ENCODE measurements around the gene SDR42E1.
"Not testable (repeated sequence)": the region's sequence is repeated elsewhere in the genome, so short reads cannot be mapped to it uniquely, and the experiment has no call there.

Gene SDR42E1

DNA sequence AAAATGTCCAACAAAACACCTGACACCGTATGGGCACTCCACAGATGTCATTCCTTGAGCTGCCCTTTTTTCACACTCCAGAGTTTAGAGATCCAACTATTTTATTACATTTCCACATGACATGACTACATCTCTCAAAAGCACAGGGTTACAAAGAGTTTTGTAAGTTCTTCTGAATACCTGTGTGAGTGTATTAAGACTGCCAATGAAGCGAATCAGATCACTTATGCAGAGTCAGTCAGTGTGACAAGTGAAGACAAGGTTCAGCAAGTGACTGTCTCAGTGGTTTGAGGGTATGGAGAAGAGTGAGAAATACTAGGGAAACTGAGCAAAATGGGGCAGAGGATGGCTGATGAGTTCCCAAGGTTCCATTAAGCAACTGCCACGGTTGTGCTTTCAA lies 8.4 kb downstream of the SDR42E1 start:
- DNase-seq, result no peak

GRCh38 chr16:81997738-81998137 lies 13.5 kb downstream of the SDR42E1 start:
- DNase-seq, result no peak

DNA sequence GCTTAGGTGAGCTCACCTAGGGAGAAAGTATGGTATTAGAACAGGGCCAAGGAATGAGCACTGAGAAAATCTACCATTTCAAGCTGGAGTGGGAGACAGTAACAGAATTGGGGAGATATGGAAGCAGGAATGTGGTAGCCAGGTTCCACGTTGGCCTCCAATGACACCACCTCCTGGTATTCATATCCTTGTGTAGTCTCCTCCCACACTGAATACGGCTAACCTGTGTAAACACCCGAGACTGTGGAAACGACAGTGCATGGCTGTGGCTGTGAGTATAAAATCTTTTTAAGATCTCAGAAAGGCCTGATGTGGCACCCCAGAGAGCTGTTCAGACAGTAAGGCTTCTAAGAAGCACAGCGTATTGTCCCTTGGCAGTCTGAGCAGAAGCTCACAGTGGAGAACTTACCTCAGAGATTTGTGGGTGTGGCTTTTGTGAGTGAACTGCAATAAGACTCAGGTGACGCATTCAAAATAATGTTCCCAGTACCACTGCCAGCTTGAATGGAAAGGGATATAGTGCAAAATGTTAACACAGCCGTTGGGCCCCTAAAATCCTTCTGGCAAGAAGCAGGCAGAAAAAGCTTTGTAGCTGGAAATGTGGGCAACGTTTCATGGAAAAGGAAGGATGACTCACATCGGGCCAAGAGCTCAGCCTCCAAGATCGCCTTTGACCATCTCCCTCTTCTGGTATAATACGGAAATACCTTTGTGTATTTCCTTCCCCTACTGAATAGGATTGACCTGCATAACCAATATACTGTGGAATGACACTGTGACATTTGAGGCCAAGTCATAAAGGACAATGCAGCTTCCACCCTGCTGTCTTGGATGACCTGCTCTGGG lies 14.4 kb downstream of the SDR42E1 start:
- DNase-seq, result no peak

DNA sequence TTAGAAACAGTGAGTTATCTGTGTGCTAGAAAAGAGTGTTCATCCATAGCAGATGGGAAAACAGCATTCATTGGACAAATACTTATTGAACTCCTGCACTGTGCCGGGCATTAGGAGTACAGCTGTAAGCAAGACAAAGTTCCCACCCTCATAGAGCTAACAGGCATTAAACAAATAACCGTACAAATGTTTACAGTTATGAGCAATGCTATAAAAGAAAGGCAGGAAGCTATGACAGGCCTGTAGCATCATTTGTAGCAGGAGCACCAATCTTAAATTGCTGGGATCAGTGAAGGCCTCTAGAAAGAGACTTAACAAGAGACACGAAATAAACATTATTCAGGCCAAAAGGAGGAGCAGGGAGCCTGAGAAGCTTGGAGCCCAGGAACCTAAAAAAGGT lies 15.6 kb downstream of the SDR42E1 start:
- no peak for DNase-seq

DNA sequence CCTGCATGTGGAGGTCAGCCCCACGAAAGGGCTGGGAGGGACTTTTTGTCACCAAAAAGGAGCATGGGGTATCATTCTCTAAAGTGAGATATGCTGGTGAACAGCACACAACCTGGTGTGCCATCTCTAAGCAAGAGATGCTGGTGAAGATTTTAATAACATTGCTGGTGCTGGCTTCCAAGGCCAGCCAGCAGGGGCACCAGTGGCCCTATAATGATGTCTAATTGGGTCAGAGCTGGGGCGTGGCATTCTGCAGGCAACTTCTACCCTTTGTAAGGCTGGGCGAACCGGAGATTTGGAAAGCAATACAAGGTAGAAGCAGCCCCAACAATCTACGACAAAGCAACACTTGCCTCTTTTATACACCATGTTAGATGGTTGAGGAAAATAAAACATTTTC lies 16.8 kb downstream of the SDR42E1 start:
- no peak for DNase-seq

DNA sequence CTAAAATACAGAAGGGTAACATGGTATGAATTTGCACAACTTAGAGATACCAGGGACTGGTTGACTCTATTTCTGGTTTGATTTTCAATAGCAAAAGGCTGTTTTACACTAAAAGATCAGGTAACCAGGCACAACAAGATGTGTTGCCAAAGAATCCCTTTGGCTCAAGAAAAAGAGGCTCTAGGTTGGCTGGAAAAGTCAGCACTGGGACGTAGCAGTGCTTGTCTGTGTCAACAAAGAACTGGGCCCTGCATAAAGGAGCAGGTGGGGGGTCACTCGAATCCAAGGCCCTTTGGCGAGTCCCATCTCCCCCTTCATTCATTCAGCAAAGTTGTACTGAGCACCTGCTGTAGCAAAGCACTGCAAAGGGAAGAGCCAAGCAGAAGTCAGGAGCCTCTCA lies 18.4 kb downstream of the SDR42E1 start:
- no peak for DNase-seq

GRCh38 chr16:81987706-81988105 lies 23.6 kb downstream of the SDR42E1 start:
- DNase-seq, result no peak

DNA sequence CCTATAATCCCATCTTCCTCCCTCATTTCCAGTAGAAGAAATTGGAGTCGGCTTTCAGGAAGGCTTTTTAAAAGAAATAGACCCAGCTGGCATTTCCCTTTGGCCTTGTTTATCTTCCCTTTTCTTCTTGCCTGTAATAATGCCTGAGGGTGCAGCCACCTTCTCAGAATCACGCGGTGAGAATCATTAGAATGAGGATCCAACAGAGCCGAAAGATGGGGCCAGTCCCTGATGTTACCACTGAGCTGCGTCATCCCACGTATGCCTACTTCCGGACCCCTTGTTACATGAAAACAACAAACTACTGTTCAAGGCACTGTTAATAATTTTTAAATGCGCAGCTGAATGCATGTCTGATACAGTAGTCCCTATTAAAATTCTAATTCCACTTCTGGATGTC lies 24.1 kb downstream of the SDR42E1 start:
- no peak for DNase-seq

DNA sequence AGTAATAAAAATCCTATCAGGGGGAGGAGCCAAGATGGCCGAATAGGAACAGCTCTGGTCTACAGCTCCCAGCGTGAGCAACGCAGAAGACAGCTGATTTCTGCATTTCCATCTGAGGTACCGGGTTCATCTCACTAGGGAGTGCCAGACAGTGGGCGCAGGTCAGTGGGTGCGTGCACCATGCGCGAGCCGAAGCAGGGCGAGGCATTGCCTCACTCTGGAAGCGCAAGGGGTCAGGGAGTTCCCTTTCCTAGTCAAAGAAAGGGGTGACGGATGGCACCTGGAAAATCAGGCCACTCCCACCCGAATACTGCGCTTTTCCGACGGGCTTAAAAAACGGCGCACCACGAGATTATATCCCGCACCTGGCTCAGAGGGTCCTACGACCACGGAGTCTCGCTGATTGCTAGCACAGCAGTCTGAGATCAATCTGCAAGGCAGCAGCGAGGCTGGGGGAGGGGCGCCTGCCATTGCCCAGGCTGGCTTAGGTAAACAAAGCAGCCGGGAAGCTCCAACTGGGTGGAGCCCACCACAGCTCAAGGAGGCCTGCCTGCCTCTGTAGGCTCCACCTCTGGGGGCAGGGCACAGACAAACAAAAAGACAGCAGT lies 33.8 kb downstream of the SDR42E1 start:
- DNase-seq, result not testable (repeated sequence)

DNA sequence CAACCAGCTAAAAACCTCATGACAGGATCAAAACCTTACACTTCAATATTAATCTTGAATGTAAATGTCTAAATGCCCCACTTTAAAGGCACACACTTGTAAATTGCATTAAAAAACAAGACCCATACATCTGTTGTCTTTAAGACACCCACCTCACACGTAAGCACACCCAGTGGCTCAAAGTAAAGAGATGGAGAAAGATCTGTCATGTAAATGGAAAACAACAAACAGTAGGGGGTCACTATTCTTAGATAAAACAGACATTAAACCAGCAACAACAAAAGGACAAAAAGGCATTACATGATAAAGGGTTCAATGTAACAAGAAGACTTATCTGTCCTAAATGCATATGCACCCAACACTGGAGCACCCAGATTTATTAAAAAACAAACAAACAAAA lies 35.6 kb downstream of the SDR42E1 start:
- no peak for DNase-seq

GRCh38 chr16:81973737-81974136 lies 37.5 kb downstream of the SDR42E1 start:
- no peak for DNase-seq

DNA sequence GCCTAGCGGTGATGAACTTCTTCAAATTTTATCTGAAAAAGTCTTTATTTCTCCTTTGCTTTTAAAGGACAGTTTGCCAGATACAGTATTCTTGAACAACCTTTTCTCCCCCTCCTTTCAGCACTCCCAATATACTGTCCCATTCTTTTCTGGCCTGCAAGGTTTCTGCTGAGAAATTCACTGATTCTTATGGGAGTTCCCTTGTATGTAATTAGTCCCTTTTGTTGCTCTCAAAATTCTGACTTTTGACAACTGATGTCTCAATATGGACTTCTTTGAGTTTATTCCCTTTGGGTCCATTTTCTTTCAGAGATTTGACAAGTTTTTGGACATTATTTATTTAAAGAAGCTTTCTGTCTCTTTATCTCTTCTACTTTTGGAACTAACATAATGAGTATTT lies 39.4 kb downstream of the SDR42E1 start:
- no peak for DNase-seq

DNA sequence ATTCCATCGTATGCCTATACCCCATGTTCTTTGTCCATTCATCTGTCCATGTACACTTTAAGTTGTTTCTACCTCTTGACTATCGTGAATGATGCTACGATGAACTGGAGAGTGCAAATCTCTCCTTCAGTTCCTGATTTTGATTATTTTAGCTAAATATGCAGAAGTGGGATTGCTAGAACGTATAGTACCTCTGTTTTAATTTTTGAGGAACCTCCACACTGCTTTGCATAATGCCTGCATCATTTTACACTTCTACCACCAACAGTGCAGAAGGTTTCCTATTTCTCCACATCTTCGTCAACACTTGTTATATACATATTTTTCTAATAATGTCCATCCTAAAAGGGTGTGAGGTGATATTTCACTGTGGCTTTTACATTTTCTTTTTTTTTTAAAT lies 43.9 kb downstream of the SDR42E1 start:
- no peak for DNase-seq

- no peak for DNase-seq
Observed at GRCh38 chr16:81964808-81965207, 46.5 kb downstream of the SDR42E1 start.

DNA sequence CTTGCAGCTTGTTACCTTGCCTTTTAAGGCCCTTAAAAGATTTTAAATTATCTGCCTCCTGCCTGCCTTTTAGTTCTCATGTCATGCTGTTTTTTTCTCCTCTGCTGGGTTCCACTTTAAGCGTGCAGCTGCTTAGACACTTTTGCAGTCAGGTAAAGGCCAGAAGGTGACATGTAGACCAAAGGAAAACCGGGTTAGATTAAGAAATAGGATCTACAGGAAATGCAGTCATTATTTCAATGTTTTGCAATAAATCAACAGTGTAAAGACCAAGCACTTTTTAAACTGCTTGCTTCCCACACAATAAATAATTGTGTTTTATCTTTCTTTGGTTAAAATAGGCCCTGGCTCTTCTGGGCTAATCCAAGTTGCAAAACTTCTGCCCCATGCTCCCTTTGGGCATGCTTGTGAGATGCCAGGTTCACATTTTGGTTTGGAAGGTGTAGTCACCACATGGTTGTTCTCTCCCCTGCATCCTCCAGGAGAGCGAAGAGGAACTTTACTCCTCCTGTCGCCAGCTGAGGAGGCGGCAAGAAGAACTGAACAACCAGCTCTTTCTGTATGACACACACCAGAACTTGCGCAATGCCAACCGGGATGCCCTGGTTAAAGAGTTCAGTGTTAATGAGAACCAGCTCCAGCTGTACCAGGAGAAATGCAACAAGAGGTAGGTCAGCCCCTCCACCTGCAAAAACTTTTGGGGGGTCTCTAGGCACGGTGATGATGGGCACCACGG lies 54.9 kb downstream of the SDR42E1 start:
- no peak for DNase-seq

DNA sequence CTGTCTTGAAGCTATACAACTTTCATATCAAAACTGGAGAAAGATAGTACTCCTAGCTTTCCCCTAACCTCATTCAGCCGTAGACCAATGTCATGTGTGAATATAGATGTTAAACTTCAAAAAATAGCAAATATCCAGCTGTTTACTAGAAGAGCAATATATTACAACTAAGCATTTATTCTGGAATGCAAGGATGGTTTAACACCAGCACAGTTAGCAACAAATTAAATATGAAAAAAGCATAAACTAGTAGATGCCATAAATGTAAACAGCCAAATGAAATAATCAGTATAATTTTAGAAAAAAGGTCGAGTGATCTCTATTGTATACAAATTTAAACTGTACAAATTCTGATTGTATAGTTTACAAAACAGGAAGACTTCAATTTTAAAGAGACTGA lies 59.7 kb downstream of the SDR42E1 start:
- DNase-seq, result no peak

DNA sequence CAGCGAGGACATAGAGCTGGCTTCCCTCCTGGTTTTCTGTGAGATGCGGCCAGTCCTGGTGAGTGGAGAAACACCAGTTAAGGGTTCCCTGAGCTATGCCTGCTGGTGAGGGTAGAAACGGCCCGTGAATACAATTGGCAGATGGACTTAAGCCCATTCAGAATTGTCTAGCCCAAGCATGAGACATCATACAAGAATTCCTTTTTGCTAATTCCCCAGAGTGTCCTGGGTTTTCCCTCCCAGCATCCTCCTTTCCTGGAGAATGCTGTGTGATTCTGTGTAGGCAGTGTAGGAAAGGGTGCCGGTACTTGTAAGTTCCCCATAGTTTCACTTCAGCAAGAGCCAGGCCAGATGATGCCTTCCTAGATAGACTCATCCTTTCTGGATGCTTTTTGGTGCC lies 65.1 kb downstream of the SDR42E1 start:
- DNase-seq, result no peak

- DNase-seq, result no peak
Observed at GRCh38 chr16:81945665-81946064, 65.6 kb downstream of the SDR42E1 start.

- DNase-seq, result no peak
Observed at GRCh38 chr16:81942007-81942601, 69.2 kb downstream of the SDR42E1 start.

DNA sequence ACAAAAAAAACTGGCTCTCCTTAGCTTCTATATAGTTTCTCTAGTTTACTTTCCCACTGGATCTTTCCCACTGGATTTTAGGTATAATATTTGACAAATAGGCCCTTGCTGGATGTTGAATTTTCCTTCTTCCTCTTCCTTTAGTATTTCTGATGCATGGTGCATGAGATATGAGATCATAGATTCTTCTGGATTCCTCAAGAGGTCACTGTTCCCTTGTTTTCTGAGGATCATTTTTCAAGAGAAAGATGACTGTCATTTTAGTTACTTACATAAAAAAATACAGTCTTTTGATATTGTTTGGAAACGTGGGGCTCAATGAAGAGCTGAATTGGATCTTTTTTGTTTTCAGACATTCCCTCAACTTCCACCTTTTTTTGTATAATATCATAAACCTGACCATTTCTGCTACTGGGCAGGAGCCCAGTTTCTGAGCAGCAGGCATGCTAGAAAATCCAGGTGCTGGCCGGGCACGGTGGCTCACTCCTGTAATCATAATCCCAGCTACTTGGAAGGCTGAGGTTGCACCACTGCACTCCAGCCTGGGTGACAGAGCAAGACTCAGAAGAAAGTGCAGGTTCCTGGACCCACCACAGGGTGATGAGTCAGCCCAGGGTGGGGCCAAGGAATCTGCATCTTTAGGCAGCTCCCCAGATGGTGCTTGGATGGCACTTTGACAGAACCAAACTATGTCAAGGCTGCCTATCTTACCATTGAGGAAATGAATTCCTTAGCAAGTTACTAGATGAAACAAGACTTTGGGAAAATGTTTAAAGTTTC lies 70.3 kb downstream of the SDR42E1 start:
- DNase-seq, result no peak

GRCh38 chr16:81939164-81940056 lies 71.9 kb downstream of the SDR42E1 start:
- no peak for DNase-seq
